Caki2 (cell line): Measurements from ENCODE around the gene USP7. TPM values are rescaled to one million over a fixed set of nuclear protein-coding genes. Genes with fewer than 3 reads are reported as not detected.
"Not testable (repeated sequence)": the region's sequence is repeated elsewhere in the genome, so short reads cannot be mapped to it uniquely, and the experiment has no call there.

Experiments used
- DNase-seq: peaks from one replicate; pipeline ENCODE4 v3.0.0-alpha.2; 2015; ENCODE audit warnings: low read depth
- in situ Hi-C: cut with HindIII; loops from 2 replicates; pipeline ENCODE4 v1.10.0; 2016; ENCODE audit warnings: low sequenced_read_pairs, low pct_unique_long_range_greater_than_20kb, mixed read lengths
- total RNA-seq: library from RNA; depleted of rRNA; stranded (reverse); fragments of >200 nt; shearing (Covaris generic); gene quantifications from 2 replicates; pipeline ENCODE4 v1.2.3, GENCODE V29; 2014; ENCODE audit warnings: low replicate concordance; rRNA removed

USP7 gene
- total RNA-seq, 1 experiment from 2014 or later = 14.9 TPM

DNA sequence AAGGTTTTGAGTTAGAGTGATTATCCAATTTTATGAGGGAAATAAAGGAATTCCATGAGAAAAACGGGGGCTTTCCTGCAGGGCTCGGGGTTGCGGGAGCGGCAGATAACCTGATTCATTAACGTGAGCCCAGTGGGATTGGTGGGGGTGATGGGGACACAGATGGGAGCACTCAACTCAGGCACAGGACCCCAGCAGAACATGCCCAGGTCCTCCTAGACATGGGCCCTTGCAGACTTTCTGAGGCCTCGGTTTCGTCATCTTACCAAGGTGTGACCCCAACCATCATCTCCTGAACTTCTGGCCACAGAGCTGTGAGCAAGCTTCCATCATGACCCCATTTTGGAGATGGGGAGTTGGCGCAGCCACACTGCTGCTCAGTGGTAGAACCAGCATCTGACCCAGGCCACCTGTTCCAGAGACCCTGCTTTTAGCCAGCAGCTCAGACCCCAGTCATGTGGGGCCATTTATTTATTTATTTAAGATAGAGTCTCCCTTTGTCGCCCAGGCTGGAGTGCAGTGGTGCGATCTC lies 117.2 kb downstream of the USP7 start:
- DNase-seq = no peak
- in situ Hi-C loops = no loop called here

DNA sequence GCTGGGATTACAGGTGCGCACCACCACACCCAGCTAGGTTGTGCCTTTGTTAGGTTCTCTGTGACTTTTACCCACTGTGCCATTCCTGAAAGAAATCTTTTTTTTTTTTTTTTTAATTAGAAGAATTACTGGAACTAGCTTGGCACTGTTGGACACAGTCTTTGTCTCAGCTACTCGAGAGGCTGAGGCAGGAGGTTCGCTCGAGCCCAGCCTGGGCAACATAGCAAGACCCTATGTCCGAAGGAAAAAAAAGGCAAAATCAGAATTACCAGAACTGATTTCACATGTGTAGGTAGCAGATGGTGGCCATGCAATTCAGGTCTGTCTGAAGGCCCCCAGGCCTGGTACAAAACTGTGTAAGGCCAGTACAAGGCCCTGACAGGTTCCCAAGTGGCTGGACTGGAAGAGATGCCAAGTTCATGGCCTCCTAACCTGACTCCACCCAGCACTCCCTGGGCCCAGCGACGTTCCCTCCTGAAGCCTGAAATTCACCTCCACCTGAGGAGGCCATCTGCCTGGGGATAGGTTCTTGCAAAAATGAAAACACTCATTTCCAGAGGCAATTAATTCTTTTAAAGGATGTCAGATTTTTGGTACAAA lies 117.9 kb downstream of the USP7 start:
- in situ Hi-C loops = no loop called here
- no peak for DNase-seq

DNA sequence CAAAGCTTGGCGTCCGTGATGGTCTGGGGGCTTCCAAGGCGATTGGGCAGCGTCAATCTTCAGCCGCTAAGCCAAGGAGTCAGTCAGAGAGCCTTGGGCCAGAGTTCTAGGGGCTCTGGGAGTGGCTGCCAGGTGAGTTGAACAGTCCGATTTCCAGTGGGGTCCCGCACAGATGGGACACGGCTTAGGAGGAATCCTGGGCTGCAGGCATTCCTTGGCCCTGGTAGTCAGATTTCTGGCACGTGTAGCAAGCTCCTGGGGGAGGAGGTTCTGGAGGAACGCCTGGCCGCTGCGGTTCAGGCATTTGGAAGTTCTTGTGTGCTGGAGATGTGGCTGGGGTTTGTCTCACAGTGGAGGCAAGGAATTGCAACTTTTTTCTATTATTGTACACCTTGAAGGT lies 120.4 kb downstream of the USP7 start:
- in situ Hi-C loops, DNase-seq: not testable (repeated sequence)

Other genes starting within 250 kb of the USP7 start
- 10.2 and 17.8 TPM in 2 replicates for gene TMEM186, start 166.3 kb downstream of the USP7 start, total RNA-seq
- gene PMM2, start 166.1 kb downstream of the USP7 start, total RNA-seq = 56.1 and 85.8 TPM in 2 replicates
- 293 and 367 TPM in 2 replicates for gene CARHSP1, start 94.9 kb downstream of the USP7 start, total RNA-seq
- gene LITAFD, start 81.6 kb downstream of the USP7 start, total RNA-seq = not detected in 2 replicates
- 37.4 and 48.2 TPM in 2 replicates for gene HAPSTR1, start 127.7 kb upstream of the USP7 start, total RNA-seq